OCI-LY7 (cell line): ENCODE data around the gene MAP7D2. TPM values are rescaled to one million over a fixed set of nuclear protein-coding genes. Genes with fewer than 3 reads are reported as not detected.

Experiments used
- BruUV-seq: library from RNA; stranded (reverse); fragments of 400-500 nt; replicated peaks from 2 replicates; lab custom pipeline; 2021; lab: Mats Ljungman, UMichigan
- CTCF ChIA-PET: fragments of 300-600 bp; sonication (Branson Sonifier 250); formaldehyde crosslinking; loops from one replicate; lab custom pipeline; 2022; ENCODE audit warnings: antibody characterized with exemption; ENCODE audit not compliant: unreplicated experiment; lab: Charles Lee
- POLR2A ChIA-PET: fragments of 300-600 bp; sonication (Branson Sonifier 250); formaldehyde crosslinking; loops from one replicate; lab custom pipeline; 2022; ENCODE audit warnings: antibody characterized with exemption; lab: Charles Lee
- DNase-seq: peaks from one replicate; pipeline ENCODE4 v3.0.0-alpha.2; 2015; ENCODE audit warnings: low spot score
- H2AFZ ChIP-seq: fragments of 200-600 bp; sonication (generic), shearing (Covaris generic); 2 replicates; pipeline ENCODE4 v1.6.1; 2014; ENCODE audit warnings: mild to moderate bottlenecking, antibody characterized with exemption, low read length, moderate library complexity
- H3K27ac ChIP-seq: fragments of 200-600 bp; sonication (generic); 2 replicates; pipeline ENCODE4 v1.5.1; 2014; ENCODE audit warnings: mixed run types, low read depth, mild to moderate bottlenecking, moderate library complexity, low read length, inconsistent platforms; ENCODE audit not compliant: poor library complexity, severe bottlenecking
- H3K36me3 ChIP-seq: fragments of 200-600 bp; sonication (generic); 2 replicates; pipeline ENCODE4 v1.6.1; 2014; ENCODE audit warnings: mild to moderate bottlenecking, antibody characterized with exemption, low read length, moderate library complexity, mixed read lengths; ENCODE audit not compliant: insufficient read depth
- H3K4me1 ChIP-seq: fragments of 200-600 bp; sonication (generic); 2 replicates; pipeline ENCODE4 v1.5.1; 2014; ENCODE audit warnings: mild to moderate bottlenecking, low read length; ENCODE audit not compliant: insufficient read depth, poor library complexity, severe bottlenecking
- H3K4me2 ChIP-seq: fragments of 200-600 bp; sonication (generic); 2 replicates; pipeline ENCODE4 v1.6.1; 2014; ENCODE audit warnings: mild to moderate bottlenecking, low read length
- H3K4me3 ChIP-seq: fragments of 200-600 bp; sonication (generic); 2 replicates; pipeline ENCODE4 v1.5.1; 2014; ENCODE audit warnings: mild to moderate bottlenecking, low read depth, low read length; ENCODE audit not compliant: poor library complexity, severe bottlenecking
- H3K79me2 ChIP-seq: fragments of 200-600 bp; sonication (generic); 2 replicates; pipeline ENCODE4 v1.6.1; 2016; ENCODE audit warnings: low read depth, mild to moderate bottlenecking, low read length, moderate library complexity, mixed read lengths; ENCODE audit not compliant: insufficient read depth
- H3K9me2 ChIP-seq: fragments of 200-600 bp; sonication (generic); 2 replicates; pipeline ENCODE4 v1.6.1; 2016; ENCODE audit warnings: mild to moderate bottlenecking, low read length, mixed read lengths; ENCODE audit not compliant: insufficient read depth
- H3K9me3 ChIP-seq: fragments of 200-600 bp; sonication (generic); 2 replicates; pipeline ENCODE4 v1.6.1; 2014; ENCODE audit warnings: mild to moderate bottlenecking, mixed run types, low read length, mixed read lengths
- H4K20me1 ChIP-seq: fragments of 200-600 bp; sonication (generic); 2 replicates; pipeline ENCODE4 v1.6.1; 2014; ENCODE audit warnings: mild to moderate bottlenecking, antibody characterized with exemption, low read length, moderate library complexity, mixed read lengths; ENCODE audit not compliant: insufficient read depth
- EZH2phosphoT487 ChIP-seq: fragments of 200-600 bp; sonication (generic); IDR thresholded peaks from 2 replicates; pipeline ENCODE4 v1.6.1; 2018; ENCODE audit warnings: low read depth, borderline replicate concordance, mild to moderate bottlenecking, mixed run types, antibody characterized with exemption, low read length, moderate library complexity, mixed read lengths
- intact Hi-C: fragments of 100-400 bp; cut with micrococcal nuclease; formaldehyde crosslinking; loops from one replicate; pipeline ENCODE4 v1.10.0; 2022; ENCODE audit not compliant: unreplicated experiment
- total RNA-seq, 2 experiments: library from RNA; depleted of rRNA in 1 of 2; stranded (reverse); fragments of >200 nt in 1 of 2; shearing (Covaris generic) in 1 of 2; gene quantifications; 2 replicates each; pipeline ENCODE4 v1.2.3, GENCODE V29; 2014 to 2022
- TF ChIP-seq, protein P1 (sequence below): fragments of 200-600 bp; sonication (generic); conservative IDR thresholded peaks from 2 replicates; pipeline ENCODE4 v1.5.1; 2014; ENCODE audit warnings: mild to moderate bottlenecking, antibody characterized with exemption, low read length, moderate library complexity, mixed read lengths

MAP7D2 gene
- total RNA-seq, 2 experiments from 2014 or later: 0.13 TPM; not detected in 1

- Histone ChIP-seq H3K9me3 (no peaks in the 10 kb centered on the region), H3K4me2 (no peak overlapping the region), H3K9me2 (no peaks in the 10 kb centered on the region), H3K36me3 (peaks cover 16% of the 10 kb centered on the region), H3K4me1 (peaks cover 9% of the 10 kb centered on the region), H3K79me2 (peaks cover 20% of the 10 kb centered on the region), H3K4me3 (no peak overlapping the region), H2AFZ (no peak overlapping the region), H3K27ac (no peak overlapping the region), H4K20me1 (peaks cover 15% of the 10 kb centered on the region)
- POLR2A ChIA-PET: no interaction called here
- intact Hi-C loops: loop anchor here (5.0 kb wide), 2 partner anchors 123 to 293 kb away; partner anchors contain the start of gene RPS6KA3
- no peak for TF ChIP-seq EZH2phosphoT487
- TF ChIP-seq, protein P1, sequence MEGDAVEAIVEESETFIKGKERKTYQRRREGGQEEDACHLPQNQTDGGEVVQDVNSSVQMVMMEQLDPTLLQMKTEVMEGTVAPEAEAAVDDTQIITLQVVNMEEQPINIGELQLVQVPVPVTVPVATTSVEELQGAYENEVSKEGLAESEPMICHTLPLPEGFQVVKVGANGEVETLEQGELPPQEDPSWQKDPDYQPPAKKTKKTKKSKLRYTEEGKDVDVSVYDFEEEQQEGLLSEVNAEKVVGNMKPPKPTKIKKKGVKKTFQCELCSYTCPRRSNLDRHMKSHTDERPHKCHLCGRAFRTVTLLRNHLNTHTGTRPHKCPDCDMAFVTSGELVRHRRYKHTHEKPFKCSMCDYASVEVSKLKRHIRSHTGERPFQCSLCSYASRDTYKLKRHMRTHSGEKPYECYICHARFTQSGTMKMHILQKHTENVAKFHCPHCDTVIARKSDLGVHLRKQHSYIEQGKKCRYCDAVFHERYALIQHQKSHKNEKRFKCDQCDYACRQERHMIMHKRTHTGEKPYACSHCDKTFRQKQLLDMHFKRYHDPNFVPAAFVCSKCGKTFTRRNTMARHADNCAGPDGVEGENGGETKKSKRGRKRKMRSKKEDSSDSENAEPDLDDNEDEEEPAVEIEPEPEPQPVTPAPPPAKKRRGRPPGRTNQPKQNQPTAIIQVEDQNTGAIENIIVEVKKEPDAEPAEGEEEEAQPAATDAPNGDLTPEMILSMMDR: no peak
- DNase-seq: peak; percentile 6
- BruUV-seq: no TSS peak
- CTCF ChIA-PET: no interaction called here
Observed at GRCh38 chrX:20144491-20144890, 27.8 kb upstream of the MAP7D2 start.

DNA sequence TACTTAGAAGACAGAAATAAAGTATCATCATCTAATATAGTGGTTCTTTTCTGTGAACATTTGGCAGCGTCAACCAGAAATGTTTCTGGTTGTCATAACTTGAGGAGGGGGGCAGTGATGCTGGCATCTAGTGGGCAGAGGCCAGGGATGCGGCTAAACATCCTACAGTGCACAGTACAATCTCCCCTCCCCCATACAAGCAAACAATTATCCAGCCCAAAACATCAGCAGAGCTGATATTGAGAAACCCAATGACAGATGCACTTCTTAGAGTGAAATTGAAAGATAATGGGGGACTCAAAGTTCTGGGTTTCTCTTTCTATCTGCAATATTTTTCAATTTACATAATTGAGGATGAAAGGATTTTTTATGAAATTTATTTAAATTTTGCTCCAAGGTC lies 26.9 kb upstream of the MAP7D2 start:
- Histone ChIP-seq H3K9me2 (no peaks in the 10 kb centered on the region), H3K36me3 (peaks cover 26% of the 10 kb centered on the region), H2AFZ (no peak overlapping the region), H3K4me1 (peaks cover 13% of the 10 kb centered on the region), H4K20me1 (peaks cover 18% of the 10 kb centered on the region), H3K4me2 (no peak overlapping the region), H3K4me3 (no peak overlapping the region), H3K79me2 (peaks cover 29% of the 10 kb centered on the region), H3K9me3 (no peaks in the 10 kb centered on the region), H3K27ac (no peak overlapping the region)
- BruUV-seq: no TSS peak
- DNase-seq: no peak
- no peak for TF ChIP-seq EZH2phosphoT487
- TF ChIP-seq, protein P1: no peak
- intact Hi-C loops: loop anchor here (5.0 kb wide), 2 partner anchors 124 to 294 kb away; partner anchors contain the start of gene RPS6KA3
- ChIA-PET POLR2A (interaction anchor here (0.5 to 0.6 kb wide), 2 partner anchors 123 to 294 kb away, joined by 3 to 4 read pairs; partner anchors contain the start of gene RPS6KA3), CTCF (no interaction called here)

DNA sequence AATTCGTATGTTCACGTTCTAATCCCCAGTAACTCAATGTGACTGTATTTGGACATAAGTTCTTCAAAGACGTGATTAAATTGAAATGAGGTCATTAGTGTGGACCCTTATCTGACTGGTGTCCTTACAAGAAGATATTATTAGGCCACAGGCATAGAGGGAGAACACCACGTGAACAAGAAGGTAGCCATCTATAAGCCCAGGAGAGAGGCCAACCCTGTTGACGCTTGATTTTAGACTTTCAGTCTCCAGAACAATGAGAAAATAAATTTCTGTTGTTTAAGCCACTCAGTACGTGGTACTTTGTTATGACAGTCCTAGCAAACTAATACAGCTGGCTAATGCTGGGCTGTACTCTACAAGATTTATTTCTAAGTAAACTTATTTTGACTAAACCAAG lies 26.4 kb upstream of the MAP7D2 start:
- H3K9me3 ChIP-seq: no peaks in the 10 kb centered on the region
- H3K79me2 ChIP-seq: peaks cover 34% of the 10 kb centered on the region
- peaks cover 30% of the 10 kb centered on the region for H3K36me3 ChIP-seq
- H2AFZ ChIP-seq: no peak overlapping the region
- peaks cover 13% of the 10 kb centered on the region for H3K4me1 ChIP-seq
- H4K20me1 ChIP-seq: peaks cover 18% of the 10 kb centered on the region
- H3K4me2 ChIP-seq: no peak overlapping the region
- no TSS peak for BruUV-seq
- ChIA-PET CTCF (no interaction called here), POLR2A (interaction anchor here (0.5 to 0.7 kb wide), 2 partner anchors 16 to 124 kb away, joined by 3 to 4 read pairs; partner anchors contain the start of gene RPS6KA3)
- H3K9me2 ChIP-seq: no peaks in the 10 kb centered on the region
- no peak overlapping the region for H3K4me3 ChIP-seq
- intact Hi-C loops: loop anchor here (5.0 kb wide), 2 partner anchors 124 to 294 kb away; partner anchors contain the start of gene RPS6KA3
- TF ChIP-seq EZH2phosphoT487: no peak
- TF ChIP-seq, protein P1: no peak
- no peak overlapping the region for H3K27ac ChIP-seq
- no peak for DNase-seq
